GM23248 (cell line): ENCODE data around the gene CCDC183.

Experiments used
- EZH2 ChIP-seq: fragments of 200-600 bp; sonication (generic); IDR thresholded peaks from 2 replicates; pipeline ENCODE4 v1.6.1; 2018; ENCODE audit warnings: antibody characterized with exemption, mild to moderate bottlenecking; ENCODE audit not compliant: insufficient read depth, poor library complexity, severe bottlenecking
- EZH2phosphoT487 ChIP-seq: fragments of 200-600 bp; sonication (generic); IDR thresholded peaks from 2 replicates; pipeline ENCODE4 v1.6.1; 2018; ENCODE audit warnings: antibody characterized with exemption, moderate library complexity, mild to moderate bottlenecking, low read depth; ENCODE audit not compliant: insufficient read depth

GRCh38 chr9:136784997-136785361 lies 11.2 kb upstream of the CCDC183 start:
- TF ChIP-seq EZH2 (no peak), EZH2phosphoT487 (no peak)
